ENCODE measurements around the gene P2RX7.
"Not testable (repeated sequence)": the region's sequence is repeated elsewhere in the genome, so short reads cannot be mapped to it uniquely, and the experiment has no call there.

Gene P2RX7

DNA sequence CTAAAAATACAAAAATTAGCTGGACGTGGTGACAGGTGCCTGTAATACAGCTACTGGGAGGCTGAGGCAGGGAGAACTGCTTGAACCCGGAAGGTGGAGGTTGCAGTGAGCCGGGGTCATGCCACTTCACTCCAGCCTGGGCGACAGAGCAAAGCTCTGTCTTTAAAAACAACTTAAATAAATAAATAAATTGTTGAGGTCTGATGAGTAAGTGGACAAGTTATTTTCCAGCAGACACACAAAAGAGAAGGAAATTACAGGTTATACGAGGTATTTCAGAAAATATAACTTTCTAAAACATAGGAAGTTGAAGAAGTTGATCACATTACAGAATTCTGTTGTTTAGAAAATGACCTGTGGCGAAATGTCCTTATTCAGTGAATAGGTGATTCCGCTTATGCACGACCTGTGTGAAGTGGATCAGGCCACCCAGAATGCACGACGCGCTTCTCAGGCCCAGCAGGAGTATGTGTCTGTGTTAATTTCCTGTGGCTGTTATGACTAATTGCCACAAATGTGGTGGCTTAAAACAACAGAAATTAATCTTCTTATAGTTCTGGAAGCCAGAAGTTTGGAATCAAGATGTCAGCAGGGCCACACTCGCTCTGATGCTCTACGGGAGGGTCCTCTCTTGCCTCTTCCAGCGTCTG is 38.1 kb downstream of the P2RX7 start:
- no peak for DNase-seq (ENCODE audit: low read depth in 3 of 3)

DNA sequence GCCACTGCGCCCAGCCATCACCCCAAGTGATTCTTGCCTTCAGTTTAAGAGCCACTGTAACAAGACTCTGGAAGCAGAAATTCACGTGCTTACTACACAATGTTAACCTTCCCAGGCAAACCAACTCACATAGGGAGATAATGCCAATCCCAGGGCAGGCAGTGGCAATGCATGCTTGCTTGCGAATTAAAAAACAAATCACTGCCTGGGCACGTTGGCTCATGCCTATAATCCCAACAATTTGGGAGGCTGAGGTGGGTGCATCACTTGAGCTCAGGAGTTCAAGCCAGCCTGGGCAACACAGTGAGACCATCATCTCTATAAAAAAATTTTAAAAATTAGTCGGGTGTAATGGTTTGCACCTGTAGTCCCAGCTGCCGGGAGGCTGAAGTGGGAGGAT is 39.5 kb downstream of the P2RX7 start:
- DNase-seq (ENCODE audit: low read depth in 3 of 3): no peak

DNA sequence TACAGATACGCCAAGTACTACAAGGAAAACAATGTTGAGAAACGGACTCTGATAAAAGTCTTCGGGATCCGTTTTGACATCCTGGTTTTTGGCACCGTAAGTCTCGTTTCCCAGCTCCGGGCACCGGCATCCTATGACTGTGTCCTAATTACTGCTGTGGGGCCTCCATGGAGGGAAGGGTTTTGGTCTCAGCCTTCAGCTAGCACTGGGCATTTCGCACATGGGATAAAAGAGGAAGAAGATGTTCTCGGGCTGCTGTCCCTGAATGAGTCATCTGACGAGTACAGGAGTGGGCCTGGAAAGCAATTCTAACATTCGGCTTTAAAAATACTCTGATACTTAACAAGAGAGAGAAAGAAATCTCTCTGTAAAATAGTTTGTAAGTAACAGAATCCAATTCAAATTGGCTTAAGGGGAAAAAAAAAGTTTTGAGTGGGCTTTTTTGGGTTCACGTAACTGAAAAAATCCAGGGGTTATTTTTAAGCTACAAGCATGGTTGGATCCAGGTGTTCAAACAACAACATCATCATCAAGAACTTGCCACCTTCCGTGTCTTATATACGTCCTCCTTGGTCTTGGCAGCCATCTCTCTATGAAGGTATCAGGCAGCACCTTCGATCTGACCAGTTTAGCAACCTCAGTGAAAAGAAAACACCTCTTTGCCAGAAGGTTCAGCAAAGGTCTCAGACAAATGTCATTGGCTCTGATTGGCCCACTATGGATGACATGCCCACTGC is 42.9 kb downstream of the P2RX7 start:
- DNase-seq (ENCODE audit: low read depth in 3 of 3): no peak

DNA sequence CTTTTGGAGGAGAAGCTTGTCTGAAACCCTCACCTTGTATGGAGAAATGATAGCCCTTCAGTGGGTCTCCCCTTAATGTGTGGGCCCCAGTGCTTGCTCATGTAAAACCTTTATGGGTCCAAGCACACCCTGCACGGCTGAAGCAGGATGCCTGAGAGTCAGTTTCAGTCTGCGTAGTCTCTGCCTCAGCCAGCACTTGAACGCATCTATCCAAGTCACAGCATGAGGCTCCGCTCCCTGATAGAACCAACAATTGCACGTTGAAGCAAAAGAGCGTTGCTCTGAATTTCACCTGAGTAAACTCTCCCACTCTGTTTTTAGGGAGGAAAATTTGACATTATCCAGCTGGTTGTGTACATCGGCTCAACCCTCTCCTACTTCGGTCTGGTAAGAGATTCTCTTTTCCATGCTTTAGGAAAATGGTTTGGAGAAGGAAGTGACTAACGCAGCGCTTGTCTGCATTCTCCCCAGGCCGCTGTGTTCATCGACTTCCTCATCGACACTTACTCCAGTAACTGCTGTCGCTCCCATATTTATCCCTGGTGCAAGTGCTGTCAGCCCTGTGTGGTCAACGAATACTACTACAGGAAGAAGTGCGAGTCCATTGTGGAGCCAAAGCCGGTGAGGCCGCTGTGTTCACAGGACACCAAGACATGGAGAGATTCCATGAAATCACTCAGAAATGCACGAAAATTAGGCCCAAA is 44.3 kb downstream of the P2RX7 start:
- no peak for DNase-seq (ENCODE audit: low read depth in 3 of 3)

DNA sequence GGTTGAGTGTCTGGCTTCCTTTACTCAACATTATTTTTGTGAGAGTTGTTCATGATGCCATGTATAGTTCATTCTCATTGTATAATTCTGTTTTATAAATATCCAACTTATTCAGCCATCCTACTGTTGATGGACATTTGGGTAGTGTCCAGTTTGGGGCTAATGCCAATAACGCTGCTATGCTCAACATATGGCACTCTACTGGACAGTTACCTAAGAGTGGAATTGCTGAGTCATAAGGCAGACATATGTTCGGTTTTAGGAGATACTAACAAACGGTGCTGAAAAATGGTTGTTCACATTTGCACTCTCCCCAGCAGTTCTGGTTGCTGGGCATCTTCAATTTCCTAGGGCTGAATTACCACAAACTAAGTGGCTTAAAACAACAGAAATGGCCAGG is 48.5 kb downstream of the P2RX7 start:
- DNase-seq (ENCODE audit: low read depth in 3 of 3): no peak

DNA sequence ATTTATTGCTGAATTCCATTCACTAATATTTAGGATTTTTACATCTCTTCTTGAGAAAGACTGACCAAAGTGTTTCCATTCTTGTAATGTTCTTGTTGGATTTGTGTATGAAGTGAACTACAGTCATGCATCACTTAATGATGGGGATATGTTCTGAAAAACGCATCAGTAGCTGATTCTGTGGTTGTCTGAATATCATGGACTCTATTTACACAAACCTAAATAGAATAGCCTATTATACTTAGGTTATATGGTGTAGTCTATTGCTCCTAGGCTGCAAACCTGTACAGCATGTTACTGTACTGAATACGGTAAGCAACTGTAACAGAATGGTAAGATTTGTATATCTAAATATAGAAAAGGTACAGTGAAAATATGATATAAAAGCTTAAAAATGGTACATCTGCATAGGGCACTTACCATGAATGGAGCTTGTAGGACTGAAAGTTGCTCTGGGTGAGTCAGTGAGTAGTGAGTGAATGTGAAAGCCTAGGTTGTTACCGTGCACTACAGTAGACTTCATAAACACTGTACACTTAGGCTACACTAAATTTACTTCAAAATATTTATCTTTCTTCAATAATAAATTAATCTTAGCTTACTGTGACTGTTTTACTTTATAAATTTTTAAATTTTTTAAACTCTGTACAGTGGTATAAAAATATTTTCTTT is 49.7 kb downstream of the P2RX7 start:
- DNase-seq (ENCODE audit: low read depth in 3 of 3): peak in 1 of 3 donors; percentile 3

DNA sequence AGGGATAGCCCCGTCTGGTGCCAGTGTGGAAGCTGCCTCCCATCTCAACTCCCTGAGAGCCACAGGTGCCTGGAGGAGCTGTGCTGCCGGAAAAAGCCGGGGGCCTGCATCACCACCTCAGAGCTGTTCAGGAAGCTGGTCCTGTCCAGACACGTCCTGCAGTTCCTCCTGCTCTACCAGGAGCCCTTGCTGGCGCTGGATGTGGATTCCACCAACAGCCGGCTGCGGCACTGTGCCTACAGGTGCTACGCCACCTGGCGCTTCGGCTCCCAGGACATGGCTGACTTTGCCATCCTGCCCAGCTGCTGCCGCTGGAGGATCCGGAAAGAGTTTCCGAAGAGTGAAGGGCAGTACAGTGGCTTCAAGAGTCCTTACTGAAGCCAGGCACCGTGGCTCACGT is 51.7 kb downstream of the P2RX7 start:
- no peak for DNase-seq (ENCODE audit: low read depth in 3 of 3)

DNA sequence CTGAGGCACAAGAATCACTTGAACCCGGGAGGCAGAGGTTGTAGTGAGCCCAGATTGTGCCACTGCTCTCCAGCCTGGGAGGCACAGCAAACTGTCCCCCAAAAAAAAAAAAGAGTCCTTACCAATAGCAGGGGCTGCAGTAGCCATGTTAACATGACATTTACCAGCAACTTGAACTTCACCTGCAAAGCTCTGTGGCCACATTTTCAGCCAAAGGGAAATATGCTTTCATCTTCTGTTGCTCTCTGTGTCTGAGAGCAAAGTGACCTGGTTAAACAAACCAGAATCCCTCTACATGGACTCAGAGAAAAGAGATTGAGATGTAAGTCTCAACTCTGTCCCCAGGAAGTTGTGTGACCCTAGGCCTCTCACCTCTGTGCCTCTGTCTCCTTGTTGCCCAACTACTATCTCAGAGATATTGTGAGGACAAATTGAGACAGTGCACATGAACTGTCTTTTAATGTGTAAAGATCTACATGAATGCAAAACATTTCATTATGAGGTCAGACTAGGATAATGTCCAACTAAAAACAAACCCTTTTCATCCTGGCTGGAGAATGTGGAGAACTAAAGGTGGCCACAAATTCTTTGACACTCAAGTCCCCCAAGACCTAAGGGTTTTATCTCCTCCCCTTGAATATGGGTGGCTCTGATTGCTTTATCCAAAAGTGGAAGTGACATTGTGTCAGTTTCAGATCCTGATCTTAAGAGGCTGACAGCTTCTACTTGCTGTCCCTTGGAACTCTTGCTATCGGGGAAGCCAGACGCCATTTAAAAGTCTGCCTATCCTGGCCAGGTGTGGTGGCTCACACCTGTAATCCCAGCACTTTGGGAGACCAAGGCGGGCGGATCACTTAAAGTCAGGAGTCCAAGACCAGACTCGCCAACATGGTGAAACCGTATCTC is 52.6 kb downstream of the P2RX7 start:
- no peak for DNase-seq (ENCODE audit: low read depth in 3 of 3)

DNA sequence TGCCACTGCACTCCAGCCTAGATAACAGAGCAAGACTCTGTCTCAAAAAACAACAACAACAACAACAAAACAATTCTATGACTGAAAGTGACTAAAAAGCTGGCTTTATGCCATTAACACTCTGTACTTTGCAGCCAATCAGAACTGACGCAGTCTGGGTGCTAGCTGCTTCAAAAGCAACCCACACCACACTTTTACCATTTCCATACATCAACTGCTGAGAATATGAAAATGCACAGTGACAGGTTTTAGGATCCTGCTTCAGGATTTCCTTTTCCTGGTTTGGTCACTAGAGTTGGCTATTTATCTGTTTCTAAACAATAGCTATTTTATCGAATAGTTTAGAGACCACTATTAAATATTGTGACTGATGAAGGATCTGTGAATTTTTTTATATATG is 54.1 kb downstream of the P2RX7 start:
- DNase-seq (ENCODE audit: low read depth in 3 of 3): no peak

DNA sequence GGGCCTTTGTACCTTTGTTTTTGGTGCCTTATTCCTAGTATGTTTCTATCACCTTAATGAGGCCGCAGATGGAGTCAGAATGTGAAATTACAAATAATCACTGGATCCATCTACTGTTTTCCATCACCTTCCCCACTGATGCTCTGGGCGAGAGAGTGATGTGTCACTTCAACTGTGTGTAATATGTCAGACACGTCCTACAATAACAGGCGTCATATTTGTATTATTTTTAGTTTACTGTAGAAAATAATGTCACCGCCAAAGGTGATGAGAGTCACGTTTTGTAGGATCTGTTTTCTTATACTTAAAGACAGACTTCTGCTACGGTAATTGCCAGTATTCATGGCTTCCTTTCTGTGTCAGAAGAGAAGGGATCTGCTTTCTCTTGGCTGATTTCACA is 54.8 kb downstream of the P2RX7 start:
- DNase-seq (ENCODE audit: low read depth in 3 of 3): no peak

DNA sequence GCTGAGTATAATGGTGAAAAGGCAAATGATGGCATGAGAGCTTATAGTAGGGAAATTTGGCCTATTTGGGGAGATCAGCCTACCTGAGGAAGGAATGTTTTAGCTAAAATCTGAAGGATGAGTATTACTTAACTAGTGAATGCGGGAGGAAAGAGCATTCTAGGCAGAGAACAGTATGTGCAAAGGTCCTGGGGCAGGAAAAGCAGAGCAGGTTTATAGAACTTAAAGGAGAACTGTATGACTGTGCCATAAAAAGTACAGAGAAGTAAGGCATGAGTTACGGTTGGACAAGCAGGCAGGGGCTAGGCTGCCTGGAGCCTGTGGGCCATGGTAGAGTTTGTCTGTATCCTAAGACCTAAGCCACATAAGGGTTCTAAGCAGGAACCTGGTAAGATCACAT is 55.6 kb downstream of the P2RX7 start:
- no peak for DNase-seq (ENCODE audit: low read depth in 3 of 3)

DNA sequence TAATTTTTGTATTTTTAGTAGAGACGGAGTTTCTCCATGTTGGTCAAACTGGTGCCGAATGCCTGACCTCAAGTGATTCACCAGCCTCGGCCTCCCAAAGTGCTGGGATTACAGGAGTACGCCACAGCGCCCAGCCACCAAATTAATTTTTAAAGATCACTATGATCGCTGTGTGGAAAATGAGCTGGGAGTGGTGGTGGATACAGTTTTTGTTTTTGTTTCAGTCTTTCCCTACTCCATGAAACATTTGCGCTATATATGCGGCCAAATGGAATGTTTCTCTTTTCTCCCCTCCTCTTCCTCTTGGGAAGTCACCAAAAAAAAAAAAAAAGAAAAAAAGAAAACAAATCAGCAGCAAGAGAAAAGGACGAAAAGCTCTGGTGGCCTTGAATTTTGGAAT is 56.5 kb downstream of the P2RX7 start:
- no peak for DNase-seq (ENCODE audit: low read depth in 3 of 3)

DNA sequence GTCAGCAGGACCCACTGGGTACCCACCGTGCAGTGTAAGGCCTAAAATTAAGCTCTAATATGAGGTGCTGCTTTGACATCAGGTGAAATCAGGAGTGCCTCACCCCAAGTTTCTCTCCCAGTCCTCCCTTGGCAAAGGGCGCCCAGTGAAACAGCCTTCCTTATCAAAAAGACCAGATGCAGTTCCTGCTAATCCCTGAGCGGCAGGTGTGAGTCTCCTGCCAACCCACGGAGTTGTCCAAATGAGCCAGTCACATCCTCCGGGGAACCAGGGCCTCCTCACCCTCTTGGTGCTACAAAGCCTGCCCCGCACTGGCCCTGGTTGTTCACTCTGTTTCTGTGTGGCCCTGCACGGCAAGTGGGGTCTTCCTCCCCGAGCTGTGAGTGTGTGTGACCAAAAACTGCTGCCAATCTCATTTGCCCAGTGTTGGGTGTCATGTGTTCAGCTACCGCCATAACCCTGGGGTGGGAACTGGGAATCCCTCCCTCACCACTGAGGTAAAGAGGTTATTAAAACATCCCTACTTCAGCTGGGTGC is 57.0 kb downstream of the P2RX7 start:
- no peak for DNase-seq (ENCODE audit: low read depth in 3 of 3)

DNA sequence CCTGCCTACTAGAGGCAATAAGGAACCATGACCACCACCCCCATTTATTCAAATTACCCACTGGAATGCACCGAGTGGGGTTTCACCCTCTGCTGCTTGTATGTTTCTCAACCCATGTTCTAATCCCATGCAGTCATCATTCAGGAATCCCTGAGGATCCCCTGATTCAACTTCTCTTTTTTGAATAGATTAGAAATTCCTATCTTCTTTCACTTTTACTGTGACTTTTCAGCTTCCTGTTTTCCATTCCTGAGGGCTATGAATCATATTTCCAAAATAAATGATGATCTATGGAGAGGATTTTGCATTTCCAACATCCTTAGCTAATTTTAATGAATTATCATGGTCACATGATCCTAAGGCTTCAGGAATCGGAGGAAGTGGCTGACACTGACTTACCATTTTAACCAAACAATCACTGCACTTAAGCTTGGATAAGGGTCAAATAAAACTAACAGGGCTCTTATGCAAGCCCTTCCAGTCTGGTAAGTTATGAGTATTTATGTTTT is 57.9 kb downstream of the P2RX7 start:
- no peak for DNase-seq (ENCODE audit: low read depth in 3 of 3)

DNA sequence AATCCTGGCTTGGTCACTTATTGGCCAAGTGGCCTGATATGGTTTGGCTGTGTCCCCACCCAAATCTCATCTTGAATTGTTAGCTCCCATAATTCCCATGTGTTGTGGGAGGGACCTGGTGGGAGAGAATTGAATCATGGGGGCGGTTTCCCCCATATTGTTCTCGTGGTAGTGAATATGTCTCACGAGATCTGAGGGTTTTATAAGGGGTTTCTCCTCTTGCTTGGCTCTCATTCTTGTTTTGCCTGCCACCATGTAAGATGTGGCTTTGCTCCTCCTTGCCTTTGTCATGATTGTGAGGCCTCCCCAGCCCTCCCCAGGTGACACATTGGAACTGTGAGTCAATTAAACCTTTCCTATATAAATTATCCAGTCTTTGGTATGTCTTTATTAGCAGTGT is 58.5 kb downstream of the P2RX7 start:
- no peak for DNase-seq (ENCODE audit: low read depth in 3 of 3)

DNA sequence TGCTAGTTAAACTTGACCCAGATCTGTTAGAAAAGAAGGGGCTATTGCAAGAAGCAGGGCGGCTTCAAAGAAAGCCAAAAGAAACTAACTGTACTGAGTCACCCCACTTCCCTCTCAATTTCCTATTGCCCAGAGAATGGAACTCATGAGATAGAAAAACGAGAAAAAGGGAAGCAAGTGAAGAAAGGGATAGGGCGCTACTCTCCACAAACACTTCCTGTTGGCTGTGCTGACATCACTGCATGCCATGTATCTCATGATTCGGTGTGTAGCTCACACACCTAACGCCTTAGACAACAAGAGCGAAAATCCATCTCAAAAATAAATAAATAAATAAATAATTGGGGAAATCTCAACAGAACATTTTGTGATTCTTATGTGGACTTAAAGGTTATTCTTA is 64.2 kb downstream of the P2RX7 start:
- DNase-seq (ENCODE audit: low read depth in 3 of 3): no peak

DNA sequence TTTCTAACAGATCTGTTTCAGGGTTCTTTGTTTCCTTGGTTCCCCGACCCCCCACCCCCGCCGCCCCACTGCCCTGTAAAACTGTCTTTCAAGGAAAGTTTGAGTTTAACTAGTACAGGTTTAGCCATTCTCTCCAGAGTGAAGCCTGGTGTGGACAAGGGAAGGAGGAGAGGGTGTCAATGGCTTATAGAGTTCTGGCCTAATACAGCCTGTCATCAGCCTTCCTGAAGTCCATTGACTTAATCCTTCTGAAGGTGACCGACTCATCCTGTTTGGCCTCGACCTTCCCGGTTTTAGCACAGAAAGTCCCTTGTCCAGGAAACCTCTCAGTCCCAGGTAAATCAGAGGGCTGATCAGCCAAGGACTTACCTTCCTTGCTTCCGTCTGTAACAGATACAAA is 66.3 kb downstream of the P2RX7 start:
- DNase-seq (ENCODE audit: low read depth in 3 of 3): no peak

DNA sequence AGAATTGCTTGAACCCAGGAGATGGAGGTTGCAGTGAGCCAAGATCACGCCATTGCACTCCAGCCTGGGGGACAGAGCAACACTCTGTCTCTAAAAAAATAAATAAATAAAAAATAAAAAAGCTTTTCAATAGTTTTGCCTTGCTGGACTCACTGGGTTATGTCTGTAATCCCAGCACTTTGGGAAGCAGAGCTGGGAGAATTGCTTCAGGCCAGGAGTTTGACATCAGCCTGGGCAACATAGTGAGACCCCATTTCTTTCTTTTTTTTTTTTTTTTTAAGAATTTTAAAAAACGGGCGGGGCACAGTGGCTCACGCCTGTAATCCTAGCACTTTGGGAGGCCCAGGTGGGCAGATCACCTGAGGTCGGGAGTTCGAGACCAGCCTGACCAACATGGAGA is 68.5 kb downstream of the P2RX7 start:
- DNase-seq (ENCODE audit: low read depth in 3 of 3): not testable (repeated sequence)

DNA sequence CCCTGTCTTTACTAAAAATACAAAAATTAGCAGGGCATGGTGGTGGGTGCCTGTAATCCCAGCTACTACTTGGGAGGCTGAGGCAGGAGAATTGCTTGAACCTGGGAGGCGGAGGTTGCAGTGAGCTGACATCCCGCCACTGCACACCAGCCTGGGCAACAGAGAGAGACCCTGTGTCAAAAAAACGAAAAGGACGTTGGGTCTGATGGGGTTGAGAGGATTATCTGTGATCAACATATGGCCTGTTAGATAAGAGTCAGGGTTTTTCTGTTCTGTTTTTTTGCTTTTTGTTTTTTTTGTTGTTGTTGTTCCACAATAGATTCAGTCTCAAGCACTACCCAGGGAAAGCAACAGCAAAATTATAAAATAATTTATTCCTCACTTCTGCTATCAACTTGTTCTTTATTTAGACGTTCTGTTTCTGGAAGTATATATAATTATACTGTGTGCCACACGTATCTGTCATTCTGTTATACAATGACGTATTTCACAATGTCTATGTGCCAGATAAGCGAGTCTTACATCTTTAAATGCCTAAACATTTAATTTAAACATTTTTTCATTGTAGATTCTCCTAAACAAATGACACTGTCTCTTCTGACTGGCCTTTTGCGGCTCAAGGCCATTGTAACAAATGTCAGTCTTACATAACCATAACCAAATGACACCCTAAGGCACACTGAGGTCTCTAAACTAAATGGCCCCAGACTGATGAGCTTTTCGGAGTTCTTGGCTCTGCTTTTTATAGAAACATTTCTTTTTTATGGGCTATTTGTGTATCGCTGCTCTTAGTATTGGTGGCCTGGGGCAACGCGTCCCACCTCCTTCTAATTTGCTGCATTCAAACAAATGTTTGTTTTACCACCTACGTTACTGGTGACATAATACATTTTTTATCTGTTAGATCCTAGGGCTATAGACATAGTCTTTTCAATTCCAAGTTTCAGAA is 70.0 kb downstream of the P2RX7 start:
- DNase-seq (ENCODE audit: low read depth in 3 of 3): no peak

DNA sequence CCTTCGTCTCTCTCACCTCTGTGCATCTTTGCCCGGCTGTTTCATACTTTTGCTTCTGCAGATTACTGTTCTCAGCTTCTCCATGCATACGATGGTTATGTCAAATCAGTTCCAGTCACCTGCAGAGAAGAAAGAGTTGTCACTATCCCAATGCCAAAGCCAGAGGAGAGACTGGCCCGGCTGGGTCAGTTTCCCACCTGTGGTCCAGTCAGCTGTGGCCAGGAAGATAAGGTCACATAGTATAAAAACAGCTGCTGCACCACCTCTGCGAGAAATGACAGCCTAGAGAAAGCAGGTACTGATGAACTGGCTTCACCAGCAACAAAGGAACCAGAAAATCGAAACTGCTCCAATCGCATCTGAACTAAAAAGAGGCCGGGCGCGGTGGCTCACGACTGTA is 70.8 kb downstream of the P2RX7 start:
- no peak for DNase-seq (ENCODE audit: low read depth in 3 of 3)
